ENCODE data around the gene KCNE1.

- TF ChIP-seq, protein P1, sequence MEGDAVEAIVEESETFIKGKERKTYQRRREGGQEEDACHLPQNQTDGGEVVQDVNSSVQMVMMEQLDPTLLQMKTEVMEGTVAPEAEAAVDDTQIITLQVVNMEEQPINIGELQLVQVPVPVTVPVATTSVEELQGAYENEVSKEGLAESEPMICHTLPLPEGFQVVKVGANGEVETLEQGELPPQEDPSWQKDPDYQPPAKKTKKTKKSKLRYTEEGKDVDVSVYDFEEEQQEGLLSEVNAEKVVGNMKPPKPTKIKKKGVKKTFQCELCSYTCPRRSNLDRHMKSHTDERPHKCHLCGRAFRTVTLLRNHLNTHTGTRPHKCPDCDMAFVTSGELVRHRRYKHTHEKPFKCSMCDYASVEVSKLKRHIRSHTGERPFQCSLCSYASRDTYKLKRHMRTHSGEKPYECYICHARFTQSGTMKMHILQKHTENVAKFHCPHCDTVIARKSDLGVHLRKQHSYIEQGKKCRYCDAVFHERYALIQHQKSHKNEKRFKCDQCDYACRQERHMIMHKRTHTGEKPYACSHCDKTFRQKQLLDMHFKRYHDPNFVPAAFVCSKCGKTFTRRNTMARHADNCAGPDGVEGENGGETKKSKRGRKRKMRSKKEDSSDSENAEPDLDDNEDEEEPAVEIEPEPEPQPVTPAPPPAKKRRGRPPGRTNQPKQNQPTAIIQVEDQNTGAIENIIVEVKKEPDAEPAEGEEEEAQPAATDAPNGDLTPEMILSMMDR (conservative IDR thresholded peaks at IDR 0.05; ENCODE audit: low read length), result no peak
- no peak for TF ChIP-seq EZH2phosphoT487 (IDR thresholded peaks at IDR 0.05; ENCODE audit: borderline replicate concordance)
Measured at GRCh38 chr21:34543017-34543416, 31.0 kb upstream of the KCNE1 start.
